HEK293 (cell line): ENCODE data around the gene SLC26A5.

Experiments used
- HOXA7 ChIP-seq: sonication (generic); formaldehyde crosslinking; IDR thresholded peaks from 2 replicates; pipeline ENCODE4 v1.8.1; 2022; ENCODE audit warnings: missing genetic modification reagents, borderline replicate concordance
- SP2 ChIP-seq: fragments of 450-650 bp; formaldehyde crosslinking; IDR thresholded peaks from 2 replicates; pipeline ENCODE4 v1.5.1; 2016; ENCODE audit warnings: missing biosample characterization, missing genetic modification characterization
- TCF7L2 ChIP-seq: IDR thresholded peaks from 2 replicates; pipeline ENCODE4 v1.6.1; 2011; ENCODE audit warnings: low read depth, mild to moderate bottlenecking, inconsistent platforms, low read length, moderate library complexity, borderline replicate concordance
- ZBTB20 ChIP-seq: fragments of 450-650 bp; formaldehyde crosslinking; IDR thresholded peaks from 2 replicates; pipeline ENCODE4 v1.5.1; 2016; ENCODE audit warnings: missing biosample characterization, missing genetic modification characterization
- ZNF16 ChIP-seq: fragments of 450-650 bp; formaldehyde crosslinking; IDR thresholded peaks from 2 replicates; pipeline ENCODE4 v1.5.1; 2016; ENCODE audit warnings: low read depth, missing biosample characterization, missing genetic modification characterization
- ZNF248 ChIP-seq: fragments of 450-650 bp; formaldehyde crosslinking; IDR thresholded peaks from 2 replicates; pipeline ENCODE4 v1.5.1; 2017; ENCODE audit warnings: missing biosample characterization, missing genetic modification characterization
- ZNF544 ChIP-seq: fragments of 450-650 bp; formaldehyde crosslinking; IDR thresholded peaks from 2 replicates; pipeline ENCODE4 v1.5.0; 2017; ENCODE audit warnings: missing biosample characterization, missing genetic modification characterization
- ZNF555 ChIP-seq: fragments of 450-650 bp; formaldehyde crosslinking; conservative IDR thresholded peaks from 2 replicates; pipeline ENCODE4 v1.5.1; 2017; ENCODE audit warnings: missing biosample characterization, mild to moderate bottlenecking, missing genetic modification characterization, inconsistent platforms
- ZNF629 ChIP-seq: fragments of 450-650 bp; formaldehyde crosslinking; IDR thresholded peaks from 2 replicates; pipeline ENCODE4 v1.5.1; 2017; ENCODE audit warnings: missing biosample characterization, missing genetic modification characterization
- TF ChIP-seq, protein P1 (sequence below): fragments of 450-650 bp; formaldehyde crosslinking; IDR thresholded peaks from 2 replicates; pipeline ENCODE4 v1.5.1; 2016; ENCODE audit warnings: missing biosample characterization, missing genetic modification characterization
- TF ChIP-seq, protein P2 (sequence below): fragments of 450-650 bp; formaldehyde crosslinking; IDR thresholded peaks from 2 replicates; pipeline ENCODE4 v1.5.1; 2016; ENCODE audit warnings: missing biosample characterization, missing genetic modification characterization
- TF ChIP-seq, protein P3 (sequence below): fragments of 450-650 bp; formaldehyde crosslinking; IDR thresholded peaks from 2 replicates; pipeline ENCODE4 v1.5.1; 2016; ENCODE audit warnings: missing biosample characterization, missing genetic modification characterization, low read depth
- TF ChIP-seq, protein P4 (sequence below): sonication (generic); formaldehyde crosslinking; IDR thresholded peaks from 2 replicates; pipeline ENCODE4 v1.8.1; 2022; ENCODE audit warnings: mild to moderate bottlenecking, moderate library complexity, missing genetic modification reagents
- TF ChIP-seq, protein P5 (sequence below): fragments of 450-650 bp; IDR thresholded peaks from 2 replicates; pipeline ENCODE4 v1.5.1; 2018; ENCODE audit warnings: missing biosample characterization, missing genetic modification characterization

DNA sequence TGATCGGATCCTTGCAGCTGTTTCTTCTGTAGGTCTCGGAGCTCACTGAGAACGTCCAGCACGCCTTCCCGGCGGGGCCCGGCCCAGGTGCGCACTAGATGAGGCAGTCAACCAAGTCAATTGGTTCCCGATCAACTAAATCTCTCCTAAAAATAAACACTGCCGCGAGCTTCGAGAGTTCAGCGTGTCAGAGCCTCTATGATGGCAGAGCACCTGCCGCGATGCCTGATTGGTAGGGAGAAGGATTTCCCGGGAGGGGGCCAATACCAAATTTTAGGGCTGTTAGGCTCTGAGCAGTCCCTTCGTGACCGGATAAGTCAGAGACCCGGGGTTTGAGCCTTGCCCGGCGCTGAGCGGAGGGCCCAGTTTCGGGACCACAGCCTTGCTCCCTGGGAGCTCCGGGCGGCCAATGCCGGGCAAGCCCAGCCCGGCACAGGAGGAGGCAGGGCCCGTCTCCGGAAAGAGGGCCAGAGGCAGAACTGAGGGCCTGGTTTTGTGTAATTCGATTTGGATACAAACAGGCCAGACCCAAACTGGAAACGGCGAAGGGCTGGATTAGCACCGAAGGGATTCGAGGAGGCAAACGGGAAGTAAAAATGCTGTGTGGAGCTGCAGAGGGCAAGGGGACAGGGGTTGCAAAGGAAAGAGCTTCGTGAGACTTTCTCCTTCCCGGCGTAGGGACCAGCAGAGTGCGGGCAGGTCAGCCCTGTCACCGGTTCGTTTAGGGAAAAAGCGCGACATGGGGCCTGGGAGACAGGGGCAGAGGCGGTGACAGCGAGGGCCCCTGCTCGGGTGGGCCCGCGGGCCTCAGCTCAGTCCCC is 569 bp downstream of the SLC26A5 start:
- TF ChIP-seq TCF7L2: no peak
- TF ChIP-seq, protein P1, sequence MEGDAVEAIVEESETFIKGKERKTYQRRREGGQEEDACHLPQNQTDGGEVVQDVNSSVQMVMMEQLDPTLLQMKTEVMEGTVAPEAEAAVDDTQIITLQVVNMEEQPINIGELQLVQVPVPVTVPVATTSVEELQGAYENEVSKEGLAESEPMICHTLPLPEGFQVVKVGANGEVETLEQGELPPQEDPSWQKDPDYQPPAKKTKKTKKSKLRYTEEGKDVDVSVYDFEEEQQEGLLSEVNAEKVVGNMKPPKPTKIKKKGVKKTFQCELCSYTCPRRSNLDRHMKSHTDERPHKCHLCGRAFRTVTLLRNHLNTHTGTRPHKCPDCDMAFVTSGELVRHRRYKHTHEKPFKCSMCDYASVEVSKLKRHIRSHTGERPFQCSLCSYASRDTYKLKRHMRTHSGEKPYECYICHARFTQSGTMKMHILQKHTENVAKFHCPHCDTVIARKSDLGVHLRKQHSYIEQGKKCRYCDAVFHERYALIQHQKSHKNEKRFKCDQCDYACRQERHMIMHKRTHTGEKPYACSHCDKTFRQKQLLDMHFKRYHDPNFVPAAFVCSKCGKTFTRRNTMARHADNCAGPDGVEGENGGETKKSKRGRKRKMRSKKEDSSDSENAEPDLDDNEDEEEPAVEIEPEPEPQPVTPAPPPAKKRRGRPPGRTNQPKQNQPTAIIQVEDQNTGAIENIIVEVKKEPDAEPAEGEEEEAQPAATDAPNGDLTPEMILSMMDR (tag by site-specific recombination): no peak
- TF ChIP-seq ZNF629 (tag by site-specific recombination): no peak
- TF ChIP-seq, protein P2, sequence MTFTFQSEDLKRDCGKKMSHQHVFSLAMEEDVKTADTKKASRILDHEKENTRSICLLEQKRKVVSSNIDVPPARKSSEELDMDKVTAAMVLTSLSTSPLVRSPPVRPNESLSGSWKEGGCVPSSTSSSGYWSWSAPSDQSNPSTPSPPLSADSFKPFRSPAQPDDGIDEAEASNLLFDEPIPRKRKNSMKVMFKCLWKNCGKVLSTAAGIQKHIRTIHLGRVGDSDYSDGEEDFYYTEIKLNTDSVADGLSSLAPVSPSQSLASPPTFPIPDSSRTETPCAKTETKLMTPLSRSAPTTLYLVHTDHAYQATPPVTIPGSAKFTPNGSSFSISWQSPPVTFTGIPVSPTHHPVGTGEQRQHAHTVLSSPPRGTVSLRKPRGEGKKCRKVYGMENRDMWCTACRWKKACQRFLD (tag by site-specific recombination): no peak
- no peak for TF ChIP-seq ZNF248 (tag by site-specific recombination)
- TF ChIP-seq, protein P3, sequence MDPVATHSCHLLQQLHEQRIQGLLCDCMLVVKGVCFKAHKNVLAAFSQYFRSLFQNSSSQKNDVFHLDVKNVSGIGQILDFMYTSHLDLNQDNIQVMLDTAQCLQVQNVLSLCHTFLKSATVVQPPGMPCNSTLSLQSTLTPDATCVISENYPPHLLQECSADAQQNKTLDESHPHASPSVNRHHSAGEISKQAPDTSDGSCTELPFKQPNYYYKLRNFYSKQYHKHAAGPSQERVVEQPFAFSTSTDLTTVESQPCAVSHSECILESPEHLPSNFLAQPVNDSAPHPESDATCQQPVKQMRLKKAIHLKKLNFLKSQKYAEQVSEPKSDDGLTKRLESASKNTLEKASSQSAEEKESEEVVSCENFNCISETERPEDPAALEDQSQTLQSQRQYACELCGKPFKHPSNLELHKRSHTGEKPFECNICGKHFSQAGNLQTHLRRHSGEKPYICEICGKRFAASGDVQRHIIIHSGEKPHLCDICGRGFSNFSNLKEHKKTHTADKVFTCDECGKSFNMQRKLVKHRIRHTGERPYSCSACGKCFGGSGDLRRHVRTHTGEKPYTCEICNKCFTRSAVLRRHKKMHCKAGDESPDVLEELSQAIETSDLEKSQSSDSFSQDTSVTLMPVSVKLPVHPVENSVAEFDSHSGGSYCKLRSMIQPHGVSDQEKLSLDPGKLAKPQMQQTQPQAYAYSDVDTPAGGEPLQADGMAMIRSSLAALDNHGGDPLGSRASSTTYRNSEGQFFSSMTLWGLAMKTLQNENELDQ: no peak
- TF ChIP-seq ZNF555 (tag by site-specific recombination): no peak
- TF ChIP-seq ZNF16 (tag by site-specific recombination): no peak
- no peak for TF ChIP-seq SP2
- TF ChIP-seq ZNF544: no peak
- TF ChIP-seq, protein P4, sequence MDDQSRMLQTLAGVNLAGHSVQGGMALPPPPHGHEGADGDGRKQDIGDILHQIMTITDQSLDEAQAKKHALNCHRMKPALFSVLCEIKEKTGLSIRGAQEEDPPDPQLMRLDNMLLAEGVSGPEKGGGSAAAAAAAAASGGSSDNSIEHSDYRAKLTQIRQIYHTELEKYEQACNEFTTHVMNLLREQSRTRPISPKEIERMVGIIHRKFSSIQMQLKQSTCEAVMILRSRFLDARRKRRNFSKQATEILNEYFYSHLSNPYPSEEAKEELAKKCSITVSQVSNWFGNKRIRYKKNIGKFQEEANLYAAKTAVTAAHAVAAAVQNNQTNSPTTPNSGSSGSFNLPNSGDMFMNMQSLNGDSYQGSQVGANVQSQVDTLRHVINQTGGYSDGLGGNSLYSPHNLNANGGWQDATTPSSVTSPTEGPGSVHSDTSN (CRISPR knock-in tag): no peak
- TF ChIP-seq, protein P5, sequence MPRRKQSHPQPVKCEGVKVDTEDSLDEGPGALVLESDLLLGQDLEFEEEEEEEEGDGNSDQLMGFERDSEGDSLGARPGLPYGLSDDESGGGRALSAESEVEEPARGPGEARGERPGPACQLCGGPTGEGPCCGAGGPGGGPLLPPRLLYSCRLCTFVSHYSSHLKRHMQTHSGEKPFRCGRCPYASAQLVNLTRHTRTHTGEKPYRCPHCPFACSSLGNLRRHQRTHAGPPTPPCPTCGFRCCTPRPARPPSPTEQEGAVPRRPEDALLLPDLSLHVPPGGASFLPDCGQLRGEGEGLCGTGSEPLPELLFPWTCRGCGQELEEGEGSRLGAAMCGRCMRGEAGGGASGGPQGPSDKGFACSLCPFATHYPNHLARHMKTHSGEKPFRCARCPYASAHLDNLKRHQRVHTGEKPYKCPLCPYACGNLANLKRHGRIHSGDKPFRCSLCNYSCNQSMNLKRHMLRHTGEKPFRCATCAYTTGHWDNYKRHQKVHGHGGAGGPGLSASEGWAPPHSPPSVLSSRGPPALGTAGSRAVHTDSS: no peak
- no peak for TF ChIP-seq HOXA7 (CRISPR knock-in tag)
- no peak for TF ChIP-seq ZBTB20 (tag by site-specific recombination)
